NCI-H82 (cell line): ENCODE results near the gene GOLGA6B.
"Not testable (repeated sequence)": the region's sequence is repeated elsewhere in the genome, so short reads cannot be mapped to it uniquely, and the experiment has no call there.

Source experiments
- DNase-seq: peaks from one replicate; lab custom pipeline; 2025; lab: John Stamatoyannopoulos, UW

The GOLGA6B gene

DNA sequence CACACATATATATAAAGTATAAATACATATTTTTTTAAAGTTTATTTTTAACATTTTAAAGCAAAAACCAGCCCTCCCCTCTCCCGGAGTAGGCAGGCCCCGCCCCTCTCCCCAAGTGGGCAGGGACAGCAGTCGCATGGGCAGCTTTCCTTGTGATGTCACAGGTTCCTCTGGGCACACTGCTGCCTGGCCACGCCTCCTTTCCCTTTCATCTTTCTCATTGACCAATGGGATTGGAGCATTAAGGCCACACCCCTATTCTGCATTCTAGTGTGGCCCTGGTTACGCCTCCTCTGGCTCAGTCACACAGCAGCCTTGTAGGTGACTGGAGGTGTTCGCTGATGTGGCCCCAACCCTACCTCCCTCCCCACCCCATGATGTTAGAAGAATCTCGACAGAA lies at the start of gene GOLGA6B:
Gene GOLGA6B (plus strand): TSS at position 301 of the 400 bp plus-strand sequence. CDS start 41 bp downstream, at position 342.
- DNase-seq: not testable (repeated sequence)

- peak; percentile 31 for DNase-seq
Measured at GRCh38 chr15:72604794-72605193, 49.7 kb upstream of the GOLGA6B start.

GRCh38 chr15:72608084-72608483 lies 46.4 kb upstream of the GOLGA6B start:
- DNase-seq: not testable (repeated sequence)

DNA sequence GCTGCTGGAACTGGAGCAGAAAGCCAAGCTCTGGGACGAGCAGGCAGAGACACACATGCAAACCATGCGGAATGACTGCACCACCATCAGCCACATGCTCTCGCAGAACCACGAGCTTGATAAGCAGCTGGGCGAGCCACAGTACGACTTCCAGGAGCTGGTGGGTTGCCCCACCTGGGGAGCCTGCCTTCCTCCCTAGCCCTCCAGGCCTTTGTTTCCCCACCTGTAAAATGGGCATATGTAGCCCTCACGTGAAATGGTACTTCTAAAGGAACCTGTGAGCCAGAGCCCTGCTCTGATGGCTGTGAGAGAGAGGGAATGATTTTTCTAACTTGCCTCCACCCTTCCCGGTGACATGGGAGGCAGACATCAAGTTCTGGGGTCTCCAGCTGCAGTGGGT lies 44.6 kb upstream of the GOLGA6B start:
- DNase-seq: no peak

DNA sequence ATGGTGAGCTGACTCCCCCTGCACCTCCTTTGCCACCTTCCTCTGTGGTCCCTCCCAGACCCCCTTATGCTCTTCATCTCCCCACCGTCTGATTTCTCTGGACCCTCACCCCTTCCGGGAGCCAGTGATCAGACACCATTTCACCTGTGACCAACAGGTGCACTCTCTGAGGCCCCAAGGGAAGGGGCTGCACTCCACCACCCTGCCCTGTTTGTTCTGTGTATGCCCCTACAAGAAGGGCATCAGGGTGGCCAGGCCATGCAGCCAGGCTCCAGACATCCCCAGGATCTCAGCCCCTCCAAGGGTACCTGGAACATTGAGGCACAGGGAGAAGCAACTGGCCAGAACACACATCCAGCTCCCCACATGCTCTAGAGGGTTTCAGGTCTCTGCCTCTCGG lies 42.2 kb upstream of the GOLGA6B start:
- not testable (repeated sequence) for DNase-seq

DNA sequence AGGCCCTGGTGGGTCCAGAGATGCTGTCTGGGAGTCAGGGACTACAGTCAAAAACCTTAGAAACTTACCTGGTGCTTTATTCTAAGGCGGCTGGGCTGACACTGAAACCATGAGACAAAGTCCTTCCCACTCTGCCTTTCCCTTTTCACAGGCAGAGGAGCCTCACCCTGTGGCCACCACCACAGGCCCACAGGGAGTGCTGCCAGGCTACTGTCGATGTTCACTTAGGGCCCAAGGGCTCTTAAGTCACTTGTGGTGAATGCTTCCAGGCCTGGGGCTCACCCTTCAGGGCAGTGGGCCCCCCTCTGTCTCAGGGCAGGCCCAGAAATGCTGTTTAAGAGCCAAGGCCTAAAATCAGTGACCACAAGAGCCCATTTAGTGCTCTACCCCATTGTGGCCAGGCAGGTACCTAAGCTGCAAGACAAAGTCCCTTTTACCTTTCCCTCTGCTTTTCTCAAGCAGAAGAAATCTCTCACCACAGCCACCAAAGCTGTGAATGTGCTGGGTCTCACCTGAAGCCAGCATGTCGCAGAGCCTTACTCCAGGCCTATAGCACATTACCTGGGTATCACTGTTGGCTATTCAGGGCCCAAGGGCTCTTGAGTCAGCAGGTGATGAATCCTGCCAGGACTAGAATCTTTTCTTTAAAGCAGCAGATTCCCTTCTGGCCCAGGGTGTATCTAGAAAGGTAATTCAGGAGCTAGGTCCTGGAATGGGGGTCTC lies 39.5 kb upstream of the GOLGA6B start:
- no peak for DNase-seq

GRCh38 chr15:72615533-72616233 lies 38.8 kb upstream of the GOLGA6B start:
- not testable (repeated sequence) for DNase-seq

- DNase-seq: no peak
Measured at GRCh38 chr15:72616491-72617210, 37.8 kb upstream of the GOLGA6B start.

GRCh38 chr15:72623854-72624253 lies 30.6 kb upstream of the GOLGA6B start:
- DNase-seq: not testable (repeated sequence)

DNA sequence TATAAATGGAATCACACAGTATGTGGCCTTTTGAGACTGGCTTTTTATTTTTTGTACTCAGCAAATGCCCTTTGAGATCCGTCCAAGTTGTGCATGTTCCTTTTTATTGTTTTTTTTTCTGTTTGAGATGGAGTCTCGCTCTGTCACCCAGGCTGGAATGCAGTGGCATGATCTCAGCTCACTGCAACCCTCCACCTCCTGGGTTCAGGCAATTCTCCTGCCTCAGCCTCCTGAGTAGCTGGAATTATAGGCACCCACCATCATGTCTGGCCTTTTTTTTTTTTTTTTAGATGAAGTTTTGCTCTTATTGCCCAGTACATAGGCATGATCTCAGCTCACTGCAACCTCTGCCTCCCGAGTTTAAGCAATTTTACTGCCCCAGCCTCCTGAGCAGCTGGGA lies 28.3 kb upstream of the GOLGA6B start:
- not testable (repeated sequence) for DNase-seq

DNA sequence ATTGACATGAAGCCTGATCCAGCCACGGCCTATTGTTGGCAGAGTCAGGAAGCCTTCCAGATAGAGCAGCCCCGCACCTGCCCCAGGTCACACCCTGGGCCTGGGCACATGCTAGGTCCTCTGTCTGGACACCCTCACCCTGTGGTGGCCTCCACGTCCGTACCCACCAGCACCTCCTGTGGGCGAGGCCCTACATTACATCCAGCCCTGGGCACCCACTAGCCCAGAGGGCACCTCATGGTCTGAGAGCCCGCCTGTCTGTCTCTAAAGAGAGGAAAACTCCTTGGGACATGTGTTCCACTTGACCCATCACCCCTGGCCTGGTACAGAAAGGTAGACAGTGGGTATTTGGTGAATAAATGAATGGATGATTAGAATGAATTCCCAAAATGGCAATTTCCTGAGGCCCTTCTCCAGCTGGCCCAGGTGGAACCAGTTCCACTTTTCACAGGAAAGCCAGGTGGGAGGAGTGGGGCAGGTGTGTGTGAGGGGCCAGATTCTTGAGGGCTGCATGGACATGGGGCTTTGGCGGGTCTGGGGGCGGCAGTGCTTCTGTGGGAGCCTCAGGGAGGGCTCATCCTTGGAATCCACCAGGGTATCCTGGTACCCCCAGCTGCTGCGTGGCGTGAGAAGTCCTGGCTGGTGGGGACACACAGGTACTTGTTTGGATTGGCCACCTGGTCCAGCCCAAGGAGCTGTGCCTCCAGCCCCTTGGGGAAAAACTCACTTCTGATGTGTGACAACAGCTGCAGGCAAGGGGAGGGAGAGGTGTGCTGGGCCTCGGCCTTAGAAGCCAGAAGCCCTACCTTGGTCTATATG lies 26.0 kb upstream of the GOLGA6B start:
- DNase-seq: peak; percentile 9

DNA sequence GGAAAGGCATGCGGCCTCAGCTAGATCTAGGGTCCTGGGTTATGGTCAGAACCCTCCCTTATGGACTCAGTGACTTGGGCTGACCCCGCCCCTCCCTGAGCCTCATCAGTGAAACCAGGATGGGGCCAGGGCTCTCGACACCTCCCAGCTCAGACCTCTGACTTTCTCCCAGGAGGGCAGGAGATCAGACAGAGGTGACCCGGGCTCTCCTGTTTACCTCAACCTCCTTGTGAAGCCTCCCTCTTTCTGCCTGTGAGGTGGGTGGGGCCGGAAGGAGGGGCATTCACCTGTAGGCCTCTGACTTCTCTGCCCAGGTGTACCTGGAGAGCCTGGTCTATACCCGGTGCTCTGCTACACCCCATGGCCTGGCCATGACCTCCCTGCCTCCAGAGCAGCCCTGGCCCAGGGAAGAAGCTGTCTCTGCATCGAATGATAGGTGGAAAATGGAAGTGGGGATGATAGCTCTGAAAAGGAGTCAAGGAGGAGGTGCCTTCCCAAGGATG lies 25.4 kb upstream of the GOLGA6B start:
- not testable (repeated sequence) for DNase-seq

GRCh38 chr15:72636519-72637282 lies 17.8 kb upstream of the GOLGA6B start:
- DNase-seq: not testable (repeated sequence)

DNA sequence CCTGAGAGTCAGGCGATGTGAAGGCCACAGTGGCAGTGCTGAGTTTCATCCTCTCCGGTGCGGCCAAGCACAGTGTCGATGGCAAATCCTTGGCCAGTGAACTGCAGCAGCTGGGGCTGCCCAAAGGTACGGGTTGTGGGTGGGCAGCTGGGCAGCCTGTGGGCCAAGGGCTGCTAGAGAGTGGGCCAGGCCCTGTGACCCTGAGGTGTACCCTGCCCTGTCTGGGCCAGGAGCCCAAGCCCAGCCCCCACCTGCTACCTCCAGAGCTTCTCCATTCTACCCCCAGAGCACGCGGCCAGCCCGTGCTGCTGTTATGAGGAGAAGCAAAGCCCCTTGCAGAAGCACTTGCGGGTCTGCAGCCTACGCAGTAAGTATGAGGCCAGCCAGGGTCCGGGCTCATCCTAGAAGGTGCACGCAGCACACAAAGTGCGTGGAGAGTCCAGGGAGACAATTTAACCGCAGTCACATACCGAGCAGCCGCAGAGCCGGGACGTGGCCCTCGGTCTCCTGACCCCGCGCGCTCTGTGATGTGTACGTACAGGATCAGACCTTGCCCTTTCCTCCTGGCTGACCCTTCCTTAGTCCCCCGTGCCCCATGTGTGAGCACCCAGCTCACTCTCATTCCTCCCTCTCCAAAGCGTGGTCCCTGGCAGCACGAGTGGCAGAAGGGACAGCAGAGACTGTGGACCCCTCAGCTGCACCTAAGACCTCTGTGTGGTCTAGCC lies 14.6 kb upstream of the GOLGA6B start:
- not testable (repeated sequence) for DNase-seq

DNA sequence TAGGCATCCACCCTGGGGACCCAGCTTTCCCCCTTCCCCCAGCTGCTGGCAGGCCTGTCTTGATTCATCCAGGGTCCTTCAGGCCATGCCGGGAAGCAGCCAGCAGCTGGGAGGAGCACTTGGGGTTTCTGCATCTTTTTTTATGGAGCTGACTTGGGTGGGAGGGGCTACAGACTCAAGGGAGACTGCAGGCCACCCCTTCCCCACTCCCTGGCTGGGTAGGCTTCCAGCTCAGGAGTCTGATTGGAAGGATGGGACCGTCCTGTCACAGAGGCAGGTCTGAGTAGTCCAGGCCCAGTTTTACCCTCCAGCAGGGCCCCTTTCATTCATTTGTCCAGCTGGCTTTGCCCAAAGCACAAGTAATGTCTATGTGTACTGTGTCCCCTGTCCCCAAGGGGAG lies 12.2 kb upstream of the GOLGA6B start:
- not testable (repeated sequence) for DNase-seq

- not testable (repeated sequence) for DNase-seq
Measured at GRCh38 chr15:72648631-72649253, 5.8 kb upstream of the GOLGA6B start.

DNA sequence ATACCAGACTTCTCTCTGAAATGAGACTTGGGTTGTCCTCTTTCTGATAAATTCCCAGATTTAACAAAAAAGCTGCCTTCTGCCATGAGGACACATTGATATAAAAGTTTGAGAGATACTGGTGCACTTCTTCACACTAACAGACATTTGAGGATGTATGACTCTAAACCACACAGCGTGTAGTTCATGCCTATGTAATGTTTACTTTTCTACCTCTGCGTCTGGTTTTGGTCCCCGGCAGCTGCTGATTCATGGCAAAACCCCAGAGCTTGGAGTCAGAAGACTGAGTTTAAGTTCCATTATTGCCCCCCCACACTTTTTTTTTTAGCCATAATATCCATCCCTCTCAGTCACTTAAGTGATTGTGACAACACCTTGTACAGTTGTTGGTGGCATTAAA lies 1.5 kb downstream of the GOLGA6B start:
- DNase-seq: not testable (repeated sequence)

DNA sequence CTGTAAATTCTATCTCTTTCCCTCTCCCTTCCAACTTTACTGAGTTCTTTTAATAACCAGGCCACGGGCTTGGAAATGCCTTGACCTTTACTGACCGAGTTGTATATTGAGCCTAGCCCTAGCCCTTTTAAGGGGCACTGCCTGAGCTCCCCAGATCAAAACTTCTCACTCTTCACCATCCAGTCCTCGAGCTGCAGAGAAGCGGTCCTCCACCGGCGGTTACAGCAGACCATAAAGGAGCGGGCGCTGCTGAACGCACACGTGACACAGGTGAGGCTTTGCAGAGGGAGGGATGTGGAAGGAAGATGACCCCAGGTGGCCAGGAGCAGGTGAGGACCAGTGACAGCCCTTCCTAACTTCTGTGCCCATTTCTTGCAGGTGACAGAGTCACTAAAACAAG lies 6.6 kb downstream of the GOLGA6B start:
- not testable (repeated sequence) for DNase-seq

DNA sequence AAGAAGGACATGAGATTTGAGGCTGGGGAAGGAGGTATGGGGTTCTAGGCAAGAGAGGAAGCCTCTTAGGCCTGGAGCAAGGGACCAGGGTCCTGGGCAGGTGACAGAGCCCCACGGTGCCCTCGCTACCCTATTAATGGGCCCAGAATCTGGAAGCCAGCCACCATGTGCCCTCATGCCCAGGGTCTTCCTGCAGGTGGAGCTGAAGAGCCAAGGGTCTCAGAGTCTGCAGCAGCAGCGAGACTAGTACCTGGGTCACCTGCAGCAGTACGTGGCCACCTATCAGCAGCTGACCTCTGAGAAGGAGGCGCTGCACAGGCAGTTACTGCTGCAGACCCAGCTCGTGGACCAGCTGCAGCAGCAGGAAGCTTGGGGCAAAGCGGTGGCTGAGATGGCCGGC lies 9.4 kb downstream of the GOLGA6B start:
- not testable (repeated sequence) for DNase-seq

GRCh38 chr15:72665706-72666105 lies 11.2 kb downstream of the GOLGA6B start:
- not testable (repeated sequence) for DNase-seq
